Esophagus squamous epithelium (tissue), 4 donors: ENCODE data around the gene KCNMA1.

Experiments
- CTCF ChIP-seq, 6 experiments: fragments of 450-650 bp in 4 of 6; fragments of 200-600 bp in 2 of 6; sonication (generic) in 2 of 6; IDR thresholded peaks; one replicate each; pipeline ENCODE4 v1.5.1; 2016 to 2019; ENCODE audit warnings: antibody characterized with exemption in 6 of 6, mild to moderate bottlenecking in 4 of 6, moderate library complexity in 4 of 6
- POLR2A ChIP-seq, 4 donors: fragments of 450-650 bp; IDR thresholded peaks; one replicate each; pipeline ENCODE4 v1.6.1; 2017; ENCODE audit warnings: antibody characterized with exemption in 4 of 4, mild to moderate bottlenecking in 4 of 4, moderate library complexity in 3 of 4

- TF ChIP-seq CTCF (IDR thresholded peaks at IDR 0.05) (no peak), POLR2A (IDR thresholded peaks at IDR 0.05) (no peak)
Measured at GRCh38 chr10:77544617-77545016, 93.0 kb downstream of the KCNMA1 start.
